IMR-90 (cell line): ENCODE data around the gene RRP1. TPM values are rescaled to one million over a fixed set of nuclear protein-coding genes. Genes with fewer than 3 reads are reported as not detected.

Experiments used
- ATAC-seq: fragments of 200-7000 bp; cut with Tn5 transposase; 2 replicates; pipeline ENCODE4 v1.9.1; 2020; ENCODE audit warnings: low read depth, mild to moderate bottlenecking, moderate library complexity
- BruUV-seq: library from RNA; stranded (reverse); fragments of 400-500 nt; replicated peaks from 2 replicates; lab custom pipeline; 2021; lab: Mats Ljungman, UMichigan
- CTCF ChIA-PET: fragments of 300-600 bp; formaldehyde crosslinking; extraction: SDS; loops from one replicate; lab custom pipeline; 2021; ENCODE audit warnings: antibody characterized with exemption; lab: Yijun Ruan, JAX
- POLR2A ChIA-PET: fragments of 300-600 bp; sonication (Branson Sonifier 250); formaldehyde crosslinking; loops from one replicate; lab custom pipeline; 2022; ENCODE audit warnings: antibody characterized with exemption; ENCODE audit not compliant: unreplicated experiment; lab: Charles Lee
- DNase-seq: peaks from one replicate; pipeline ENCODE4 v3.0.0; 2013
- H2AFZ ChIP-seq: replicated peaks from 2 replicates; pipeline ENCODE3; 2013; ENCODE audit warnings: low read length, mild to moderate bottlenecking; ENCODE audit not compliant: poor library complexity
- H2AK5ac ChIP-seq: 2 replicates; pipeline ENCODE4 v1.6.1; 2013; ENCODE audit warnings: low read depth, low read length, inconsistent platforms
- H2AK9ac ChIP-seq: replicated peaks from 2 replicates; pipeline ENCODE3; 2013; ENCODE audit warnings: mild to moderate bottlenecking, low read depth, low read length, moderate library complexity; ENCODE audit not compliant: poor library complexity
- H2BK120ac ChIP-seq: 2 replicates; pipeline ENCODE4 v1.6.1; 2013; ENCODE audit warnings: low read depth, low read length, inconsistent platforms
- H2BK15ac ChIP-seq: 3 replicates; pipeline ENCODE4 v1.6.1; 2013; ENCODE audit warnings: low read depth, low read length, inconsistent platforms
- H2BK20ac ChIP-seq: 2 replicates; pipeline ENCODE4 v1.6.1; 2013; ENCODE audit warnings: low read depth, mild to moderate bottlenecking, inconsistent platforms, low read length, moderate library complexity
- H2BK5ac ChIP-seq: 2 replicates; pipeline ENCODE4 v1.6.1; 2013; ENCODE audit warnings: mild to moderate bottlenecking, low read depth, low read length, inconsistent platforms; ENCODE audit not compliant: poor library complexity, severe bottlenecking
- H3K14ac ChIP-seq: replicated peaks from 2 replicates; pipeline ENCODE4 v1.6.1; 2013; ENCODE audit warnings: low read depth, low read length, inconsistent platforms
- H3K18ac ChIP-seq: 2 replicates; pipeline ENCODE4 v1.6.1; 2013; ENCODE audit warnings: low read depth, low read length, control low read depth
- H3K23ac ChIP-seq: 2 replicates; pipeline ENCODE4 v1.6.1; 2013; ENCODE audit warnings: low read depth, low read length, inconsistent platforms
- H3K27ac ChIP-seq: 2 replicates; pipeline ENCODE4 v1.5.1; 2013; ENCODE audit warnings: mild to moderate bottlenecking, control low read depth, low read length; ENCODE audit not compliant: insufficient read depth
- H3K27me3 ChIP-seq: 2 replicates; pipeline ENCODE4 v1.6.1; 2013; ENCODE audit warnings: low read length; ENCODE audit not compliant: control insufficient read depth, insufficient read depth
- H3K36me3 ChIP-seq: 2 replicates; pipeline ENCODE4 v1.6.1; 2013; ENCODE audit warnings: low read length, mixed read lengths; ENCODE audit not compliant: control insufficient read depth, insufficient read depth
- H3K4ac ChIP-seq: 2 replicates; pipeline ENCODE4 v1.6.1; 2013; ENCODE audit warnings: low read depth, low read length, inconsistent platforms
- H3K4me1 ChIP-seq: 2 replicates; pipeline ENCODE4 v1.6.1; 2013; ENCODE audit warnings: low read length, mixed read lengths; ENCODE audit not compliant: control insufficient read depth, insufficient read depth
- H3K4me2 ChIP-seq: 2 replicates; pipeline ENCODE4 v1.6.1; 2013; ENCODE audit warnings: low read depth, mild to moderate bottlenecking, control low read depth, low read length, moderate library complexity
- H3K4me3 ChIP-seq: 2 replicates; pipeline ENCODE4 v1.5.1; 2013; ENCODE audit warnings: low read depth, mild to moderate bottlenecking, control low read depth, low read length, moderate library complexity; ENCODE audit not compliant: insufficient read depth
- H3K56ac ChIP-seq: 2 replicates; pipeline ENCODE4 v1.6.1; 2013; ENCODE audit warnings: low read length, inconsistent platforms; ENCODE audit not compliant: insufficient read depth; ENCODE audit errors: extremely low read depth
- H3K79me1 ChIP-seq, 2 experiments: 2 replicates each; pipeline ENCODE4 v1.6.1; 2013; ENCODE audit warnings: low read length in 2 of 2, inconsistent platforms in 1 of 2, low read depth in 1 of 2
- H3K9ac ChIP-seq: 2 replicates; pipeline ENCODE4 v1.6.1; 2013; ENCODE audit warnings: low read depth, low read length, control low read depth
- H3K9me1 ChIP-seq: 2 replicates; pipeline ENCODE4 v1.6.1; 2013; ENCODE audit warnings: low read length, inconsistent platforms; ENCODE audit not compliant: insufficient read depth
- H3K9me3 ChIP-seq: 2 replicates; pipeline ENCODE4 v1.6.1; 2013; ENCODE audit warnings: low read length; ENCODE audit not compliant: control insufficient read depth, insufficient read depth
- H4K20me1 ChIP-seq: 2 replicates; pipeline ENCODE4 v1.6.1; 2013; ENCODE audit warnings: low read length, inconsistent platforms; ENCODE audit not compliant: insufficient read depth
- H4K5ac ChIP-seq: 2 replicates; pipeline ENCODE4 v1.6.1; 2013; ENCODE audit warnings: mild to moderate bottlenecking, low read depth, low read length, control low read depth
- H4K8ac ChIP-seq, 2 experiments: 2 replicates each; pipeline ENCODE4 v1.6.1; 2013; ENCODE audit warnings: low read depth in 2 of 2, low read length in 2 of 2, control low read depth in 1 of 2, inconsistent platforms in 1 of 2
- H4K91ac ChIP-seq: 2 replicates; pipeline ENCODE4 v1.6.1; 2013; ENCODE audit warnings: low read depth, low read length, inconsistent platforms; ENCODE audit not compliant: insufficient read depth
- BHLHE40 ChIP-seq: fragments of 150-350 bp; IDR thresholded peaks from 2 replicates; pipeline ENCODE4 v1.6.1; 2016; ENCODE audit warnings: mild to moderate bottlenecking, low read depth, low read length
- FOS ChIP-seq: fragments of 150-350 bp; IDR thresholded peaks from 2 replicates; pipeline ENCODE4 v1.6.1; 2016; ENCODE audit warnings: low read depth, low read length
- MAZ ChIP-seq: IDR thresholded peaks from 2 replicates; pipeline ENCODE4 v1.6.1; 2012; ENCODE audit warnings: low read depth, mild to moderate bottlenecking, low read length, improper control_type of control experiment, moderate library complexity, borderline replicate concordance
- RCOR1 ChIP-seq: IDR thresholded peaks from 2 replicates; pipeline ENCODE4 v1.6.1; 2012; ENCODE audit warnings: mild to moderate bottlenecking, low read length, improper control_type of control experiment; ENCODE audit not compliant: insufficient replicate concordance
- RFX5 ChIP-seq: IDR thresholded peaks from 2 replicates; pipeline ENCODE4 v1.8.0; 2012; ENCODE audit warnings: low read depth, mild to moderate bottlenecking, low read length, moderate library complexity
- SMC3 ChIP-seq: fragments of 150-350 bp; IDR thresholded peaks from 2 replicates; pipeline ENCODE4 v1.6.1; 2016; ENCODE audit warnings: low read depth, mild to moderate bottlenecking, antibody characterized with exemption, low read length, moderate library complexity
- WGBS, 2 experiments: methylation state at CpG; one replicate each; pipeline versions ENCODE4 v1.1.5 to v1.1.7; 2013; ENCODE audit warnings: missing lambda C conversion rate in 2 of 2; ENCODE audit not compliant: insufficient read length in 1 of 2; ENCODE audit errors: extremely low coverage in 2 of 2; 5-methylcytosine and 5-hydroxymethylcytosine counted together
- dilution Hi-C: fragments of 300-500 bp; cut with HindIII; formaldehyde crosslinking; loops from one replicate; pipeline ENCODE4 v1.14.3; 2018; ENCODE audit warnings: low sequenced_read_pairs; ENCODE audit not compliant: unreplicated experiment
- in situ Hi-C: fragments of 300-500 bp; cut with MboI; formaldehyde crosslinking; loops from 3 replicates; pipeline ENCODE4 v1.14.3; 2019; ENCODE audit warnings: low sequenced_read_pairs, inconsistent platforms, mixed read lengths
- intact Hi-C: fragments of 100-400 bp; cut with micrococcal nuclease; formaldehyde crosslinking; loops from 2 replicates; pipeline ENCODE4 v1.10.0; 2022
- polyA plus RNA-seq, 3 experiments: library from polyadenylated mRNA; depleted of rRNA; stranded (reverse); fragments of >200 nt; gene quantifications; 2 replicates each; pipeline ENCODE4 v1.2.3, GENCODE V29; 2012; ENCODE audit warnings: low replicate concordance in 1 of 3
- total RNA-seq: library from RNA; depleted of rRNA; stranded (reverse); fragments of >200 nt; gene quantifications from 2 replicates; pipeline ENCODE4 v1.2.3, GENCODE V29; 2012
- TF ChIP-seq, protein P1 (sequence below): fragments of 150-350 bp; IDR thresholded peaks from 2 replicates; pipeline ENCODE4 v1.6.1; 2016; ENCODE audit warnings: low read depth, mild to moderate bottlenecking, low read length, moderate library complexity, borderline replicate concordance

Gene RRP1
- total and polyA plus RNA-seq, 2 of the 4 experiments (the other 2 are of a cell fraction): 20.2 to 23.3 TPM

GRCh38 chr21:43846430-43846829, 57.1 kb downstream of the RRP1 start:
- H3K18ac ChIP-seq: no peak overlapping the region
- DNase-seq: no peak
- BruUV-seq: no TSS peak
- no peak overlapping the region for H3K9ac ChIP-seq
- H3K4ac ChIP-seq: no peak overlapping the region
- H3K23ac ChIP-seq: no peak overlapping the region
- dilution Hi-C loops (no loop called here), intact Hi-C loops (no loop called here), in situ Hi-C loops (no loop called here)
- no peak overlapping the region for H4K91ac ChIP-seq
- H2AFZ ChIP-seq: no peak overlapping the region
- WGBS, 2 experiments: no CpG with 5 or more reads among the region's 6 CpGs
- H2AK5ac ChIP-seq: no peak overlapping the region
- H2BK120ac ChIP-seq: no peak overlapping the region
- no peak overlapping the region for H3K4me3 ChIP-seq
- H2BK5ac ChIP-seq: no peak overlapping the region
- no peaks in the 10 kb centered on the region for H3K79me1 ChIP-seq
- peaks cover 16% of the 10 kb centered on the region for H3K27me3 ChIP-seq
- no peak overlapping the region for H4K8ac ChIP-seq
- H3K4me2 ChIP-seq: no peak overlapping the region
- H2BK20ac ChIP-seq: no peak overlapping the region
- H4K20me1 ChIP-seq: no peaks in the 10 kb centered on the region
- H4K5ac ChIP-seq: no peak overlapping the region
- H3K9me3 ChIP-seq: peaks cover 5% of the 10 kb centered on the region; the same call in 1 of the 2 replicates
- TF ChIP-seq, protein P1, sequence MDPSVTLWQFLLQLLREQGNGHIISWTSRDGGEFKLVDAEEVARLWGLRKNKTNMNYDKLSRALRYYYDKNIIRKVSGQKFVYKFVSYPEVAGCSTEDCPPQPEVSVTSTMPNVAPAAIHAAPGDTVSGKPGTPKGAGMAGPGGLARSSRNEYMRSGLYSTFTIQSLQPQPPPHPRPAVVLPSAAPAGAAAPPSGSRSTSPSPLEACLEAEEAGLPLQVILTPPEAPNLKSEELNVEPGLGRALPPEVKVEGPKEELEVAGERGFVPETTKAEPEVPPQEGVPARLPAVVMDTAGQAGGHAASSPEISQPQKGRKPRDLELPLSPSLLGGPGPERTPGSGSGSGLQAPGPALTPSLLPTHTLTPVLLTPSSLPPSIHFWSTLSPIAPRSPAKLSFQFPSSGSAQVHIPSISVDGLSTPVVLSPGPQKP: no peak
- no peak for TF ChIP-seq MAZ
- no peak for TF ChIP-seq FOS
- TF ChIP-seq RFX5: no peak
- no peak for TF ChIP-seq SMC3
- TF ChIP-seq BHLHE40: no peak
- no peak for TF ChIP-seq RCOR1
- H2AK9ac ChIP-seq: no peak overlapping the region
- no peak for ATAC-seq
- no peaks in the 10 kb centered on the region for H3K4me1 ChIP-seq
- H3K36me3 ChIP-seq: no peaks in the 10 kb centered on the region
- CTCF ChIA-PET: interaction anchor here (0.7 kb wide), 1 partner anchor 20 kb away, joined by 3 read pairs; no protein-coding TSS in a partner anchor
- no peak overlapping the region for H3K27ac ChIP-seq
- no peak overlapping the region for H3K14ac ChIP-seq
- no peaks in the 10 kb centered on the region for H3K9me1 ChIP-seq
- POLR2A ChIA-PET: no interaction called here
- no peak overlapping the region for H3K56ac ChIP-seq
- H2BK15ac ChIP-seq: no peak overlapping the region
